ENCODE data around the gene CTNNBL1. TPM values are rescaled to one million over a fixed set of nuclear protein-coding genes. Genes with fewer than 3 reads are reported as not detected.

Gene CTNNBL1
- total RNA-seq, 2 experiments from 2014 or later = 67.3 to 74.9 TPM

GRCh38 chr20:37890108-37890507, 196.3 kb downstream of the CTNNBL1 start:
- no peaks in the 10 kb centered on the region for H3K27me3 Mint-ChIP-seq
- no peak overlapping the region for H3K4me3 Mint-ChIP-seq
- intact Hi-C loops (cut with micrococcal nuclease) = loop anchor here (10.0 kb wide), 1 partner anchor 325 kb away; no protein-coding TSS in a partner anchor
- no peak for DNase-seq
- ChIA-PET CTCF (interaction anchor here (1.0 kb wide), 1 partner anchor 189 kb away, joined by 4 read pairs; no protein-coding TSS in a partner anchor), POLR2A (no interaction called here)
- no peak for TF ChIP-seq CTCF (IDR thresholded peaks at IDR 0.05)
- H3K36me3 Mint-ChIP-seq (ENCODE audit: low read depth) = no peaks in the 10 kb centered on the region
- H3K4me1 Mint-ChIP-seq (ENCODE audit: low read depth) = no peaks in the 10 kb centered on the region
- H3K9me3 Mint-ChIP-seq = no peaks in the 10 kb centered on the region
- H3K27ac Mint-ChIP-seq = no peak overlapping the region
- ATAC-seq = no peak

GRCh38 chr20:37890643-37891042, 196.8 kb downstream of the CTNNBL1 start:
- ChIA-PET CTCF (no interaction called here), POLR2A (interaction anchor here (0.7 kb wide), 1 partner anchor 66 kb away, joined by 4 read pairs; no protein-coding TSS in a partner anchor)
- no peaks in the 10 kb centered on the region for H3K27me3 Mint-ChIP-seq
- no peak for TF ChIP-seq CTCF (IDR thresholded peaks at IDR 0.05)
- H3K27ac Mint-ChIP-seq = no peak overlapping the region
- no peaks in the 10 kb centered on the region for H3K9me3 Mint-ChIP-seq
- DNase-seq = no peak
- intact Hi-C loops (cut with micrococcal nuclease) = loop anchor here (10.0 kb wide), 1 partner anchor 326 kb away; no protein-coding TSS in a partner anchor
- no peaks in the 10 kb centered on the region for H3K4me1 Mint-ChIP-seq (ENCODE audit: low read depth)
- ATAC-seq = no peak
- no peaks in the 10 kb centered on the region for H3K36me3 Mint-ChIP-seq (ENCODE audit: low read depth)
- no peak overlapping the region for H3K4me3 Mint-ChIP-seq

DNA sequence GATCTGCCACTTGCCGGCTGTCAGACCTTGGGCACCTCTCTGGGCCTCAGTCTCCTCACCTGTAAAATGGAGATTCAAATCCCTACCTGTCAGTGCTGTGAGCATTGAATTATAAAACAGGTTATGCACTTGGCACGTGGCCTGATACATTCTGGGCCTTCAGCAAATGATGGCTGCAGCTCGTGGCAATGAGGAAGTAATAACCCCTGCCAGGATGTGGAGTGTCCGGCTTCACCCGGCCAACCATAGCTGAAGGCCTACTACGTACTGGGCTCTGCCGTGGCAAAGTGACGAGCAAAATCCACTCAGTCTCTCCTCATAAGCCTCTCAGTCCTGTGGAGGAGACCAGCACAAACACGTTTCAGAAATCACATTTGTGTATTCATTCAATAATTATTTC, 198.2 kb downstream of the CTNNBL1 start:
- TF ChIP-seq CTCF (IDR thresholded peaks at IDR 0.05) = no peak
- Mint-ChIP-seq H3K9me3 (no peaks in the 10 kb centered on the region), H3K4me1 (ENCODE audit: low read depth) (no peaks in the 10 kb centered on the region), H3K4me3 (no peak overlapping the region), H3K27ac (no peak overlapping the region), H3K27me3 (no peaks in the 10 kb centered on the region), H3K36me3 (ENCODE audit: low read depth) (no peaks in the 10 kb centered on the region)
- intact Hi-C loops (cut with micrococcal nuclease) = loop anchor here (10.0 kb wide), 1 partner anchor 327 kb away; no protein-coding TSS in a partner anchor
- ChIA-PET POLR2A (no interaction called here), CTCF (no interaction called here)
- no peak for ATAC-seq
- no peak for DNase-seq

- no peak overlapping the region for H3K4me3 Mint-ChIP-seq
- ATAC-seq = no peak
- intact Hi-C loops (cut with micrococcal nuclease) = loop anchor here (10.0 kb wide), 1 partner anchor 329 kb away; no protein-coding TSS in a partner anchor
Observed at GRCh38 chr20:37893566-37894241, 199.9 kb downstream of the CTNNBL1 start.

More at GRCh38 chr20:37893566-37894241, 199.9 kb downstream of the CTNNBL1 start:
- no peak for TF ChIP-seq CTCF (IDR thresholded peaks at IDR 0.05)
- no peaks in the 10 kb centered on the region for H3K36me3 Mint-ChIP-seq (ENCODE audit: low read depth)
- peaks cover 1% of the 10 kb centered on the region for H3K27me3 Mint-ChIP-seq
- H3K4me1 Mint-ChIP-seq (ENCODE audit: low read depth) = no peaks in the 10 kb centered on the region
- DNase-seq = no peak
- ChIA-PET POLR2A (no interaction called here), CTCF (no interaction called here)
- no peak overlapping the region for H3K27ac Mint-ChIP-seq
- H3K9me3 Mint-ChIP-seq = no peaks in the 10 kb centered on the region
